ENCODE measurements around the gene IQCF5. TPM values are rescaled to one million over a fixed set of nuclear protein-coding genes. Genes with fewer than 3 reads are reported as not detected.

Gene IQCF5
- total RNA-seq (2011; cell fraction: chromatin; rRNA removed; ENCODE audit: low replicate concordance), result not detected in 2 replicates
- total RNA-seq (2011; cell fraction: nucleolus; rRNA removed), result not detected in 2 replicates
- total RNA-seq (2011; cell fraction: nucleoplasm; rRNA removed), result not detected in 2 replicates
- total RNA-seq (2014; rRNA removed) (not detected in 2 replicates), total RNA-seq (2014; rRNA removed; fragmentation: Illumina TruSeq; extraction: Trizol) (not detected in 2 replicates), total RNA-seq (2015; rRNA removed; fragmentation: Illumina TruSeq; extraction: Trizol) (not detected in 2 replicates), total RNA-seq (2021) (not detected in 2 replicates), polyA plus RNA-seq (2011; rRNA removed) (not detected in 2 replicates), polyA plus RNA-seq (2014; fragmentation: Illumina TruSeq; extraction: Trizol) (not detected in 2 replicates), polyA plus RNA-seq (2014; fragmentation: Nextera tagmentation; extraction: Ambion mirVana) (not detected), polyA plus RNA-seq (2014; rRNA removed) (not detected in 2 replicates), polyA minus RNA-seq (2011; rRNA and poly(A)+ RNA removed) (not detected in 2 replicates), Bru-seq, nascent RNA (not detected), BruChase-seq, experiment 1, labeled RNA remaining after a 2-hour chase (not detected), BruChase-seq, experiment 2, labeled RNA remaining after a 6-hour chase (not detected)
- not detected in 2 replicates for polyA plus RNA-seq (2011; cell fraction: cytosol; rRNA removed)
- not detected in 2 replicates for polyA plus RNA-seq (2011; cell fraction: nucleus; rRNA removed)
- not detected in 2 replicates for polyA plus RNA-seq (2012)
- not detected in 2 replicates for polyA minus RNA-seq (2011; cell fraction: cytosol; rRNA and poly(A)+ RNA removed)
- polyA minus RNA-seq (2011; cell fraction: nucleus; rRNA and poly(A)+ RNA removed), result not detected in 2 replicates
- long read RNA-seq, experiment 1, result 0 reads
- long read RNA-seq, experiment 2, result 0 reads
- long read RNA-seq, experiment 3, result 0 reads

GRCh38 chr3:51875501-51875900 lies at the start of gene IQCF5:
Gene IQCF5, minus strand, starts transcription at chr3:51875601. Its CDS starts 70 bp downstream, at chr3:51875531.
- Histone ChIP-seq H4K20me1 (replicated peaks; ENCODE audit: control insufficient read depth, insufficient read depth, low read length) (no peaks in the 10 kb centered on the region), H3K4me1 (replicated peaks in 1 of 2; ENCODE audit: control insufficient read depth in 2 of 2, insufficient read depth in 2 of 2, low read length in 2 of 2) (no peaks in the 10 kb centered on the region), H3K27me3 (ENCODE audit: control insufficient read depth in 2 of 2, insufficient read depth in 2 of 2, low read length in 2 of 2) (peaks cover 0 to 10% of the 10 kb centered on the region in 2 experiments; a peak in 2 of 5 replicates), H3K36me3 (ENCODE audit: control insufficient read depth, insufficient read depth, low read length) (no peaks in the 10 kb centered on the region), H3K27ac (ENCODE audit: extremely low read depth, low read depth, low read length) (no peak within 1 kb of the TSS), H3K79me2 (ENCODE audit: control insufficient read depth, insufficient read depth, low read length) (no peaks in the 10 kb centered on the region), H3K4me2 (ENCODE audit: insufficient read depth, low read length) (no peak within 1 kb of the TSS), H3K9ac (ENCODE audit: insufficient read depth in 1 of 2, low read depth in 2 of 2, low read length in 2 of 2) (no peak within 1 kb of the TSS), H2AFZ (ENCODE audit: low read depth, low read length) (no peak within 1 kb of the TSS), H3K9me3 (replicated peaks; ENCODE audit: control insufficient read depth, insufficient read depth, low read depth, low read length) (no peaks in the 10 kb centered on the region), H3K9me1 (ENCODE audit: control insufficient read depth, insufficient read depth, low read length) (no peaks in the 10 kb centered on the region), H3K4me3 (no peak within 1 kb of the TSS)
- in situ Hi-C loops (cut with MboI), result no loop called here
- 0% methylated on average over 4 of the region's 4 CpGs for WGBS (ENCODE audit: insufficient coverage, low coverage, missing lambda C conversion rate)
- DNase-seq (ENCODE audit: extremely low read depth in 1 of 4, low spot score in 3 of 4) (no peak), FAIRE-seq (no peak), ATAC-seq (no peak)
- TF ChIP-seq ZNF717 (CRISPR knock-in tag; IDR thresholded peaks at IDR 0.05), result no peak
- no peak for TF ChIP-seq POLR2B (IDR thresholded peaks at IDR 0.05; ENCODE audit: low read depth, partially characterized antibody)
- no peak for TF ChIP-seq ARHGAP35 (IDR thresholded peaks at IDR 0.05; ENCODE audit: partially characterized antibody)
- no peak for TF ChIP-seq ATF4 (CRISPR knock-in tag; IDR thresholded peaks at IDR 0.05)
- no peak for TF ChIP-seq DIDO1 (tag; IDR thresholded peaks at IDR 0.05; ENCODE audit: low read depth)
- no peak for TF ChIP-seq ZNF140 (CRISPR knock-in tag; IDR thresholded peaks at IDR 0.05)
- no peak for TF ChIP-seq TCFL5 (CRISPR knock-in tag; conservative IDR thresholded peaks at IDR 0.05)
- no peak for TF ChIP-seq COPS2 (conservative IDR thresholded peaks at IDR 0.05)
- CTCF ChIA-PET (ENCODE audit: low intra/inter-chr PET ratio), result no interaction called here
- intact Hi-C loops (cut with micrococcal nuclease), result no loop called here
- POLR2A ChIA-PET, result no interaction called here
- BruUV-seq (replicated peaks), result no TSS peak

Data from K562 (cell line).